GM12801 (cell line): ENCODE data around the gene GADD45B.

ENCODE experiments used
- CTCF ChIP-seq: IDR thresholded peaks from one replicate; pipeline ENCODE4 v1.5.1; 2011; ENCODE audit warnings: control low read depth; ENCODE audit not compliant: insufficient read length; ENCODE audit errors: extremely low read depth

GADD45B gene

GRCh38 chr19:2449019-2449418 is 26.9 kb upstream of the GADD45B start:
- TF ChIP-seq CTCF: no peak

- TF ChIP-seq CTCF: no peak
Observed at GRCh38 chr19:2451138-2451537, 24.8 kb upstream of the GADD45B start.

- TF ChIP-seq CTCF: no peak
Observed at GRCh38 chr19:2451741-2452140, 24.2 kb upstream of the GADD45B start.

- no peak for TF ChIP-seq CTCF
Observed at GRCh38 chr19:2453431-2454025, 22.4 kb upstream of the GADD45B start.

GRCh38 chr19:2454199-2454961 is 21.5 kb upstream of the GADD45B start:
- TF ChIP-seq CTCF: no peak

GRCh38 chr19:2454962-2455850 is 20.7 kb upstream of the GADD45B start:
- TF ChIP-seq CTCF: no peak
